ENCODE measurements around the gene ZNF675.
"Not testable (repeated sequence)": the region's sequence is repeated elsewhere in the genome, so short reads cannot be mapped to it uniquely, and the experiment has no call there.

Gene ZNF675

DNA sequence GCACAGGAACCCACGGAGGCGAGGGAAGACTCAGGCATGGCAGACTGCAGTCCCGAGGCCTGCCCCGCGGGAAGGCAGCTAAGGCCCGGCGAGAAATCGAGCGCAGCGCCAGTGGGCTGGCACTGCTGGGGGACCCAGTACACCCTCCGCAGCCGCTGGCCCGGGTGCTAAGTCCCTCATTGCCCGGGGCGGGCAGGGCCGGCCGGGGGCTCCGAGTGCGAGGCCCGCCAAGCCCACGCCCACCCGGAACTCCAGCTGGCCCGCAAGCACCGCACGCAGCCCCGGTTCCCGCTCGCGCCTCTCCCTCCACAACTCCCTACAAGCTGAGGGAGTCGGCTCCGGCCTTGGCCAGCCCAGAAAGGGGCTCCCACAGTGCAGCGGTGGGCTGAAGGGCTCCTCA, 18.4 kb downstream of the ZNF675 start:
- not testable (repeated sequence) for H3K27me3 ChIP-seq (replicated peaks; ENCODE audit: control insufficient read depth, insufficient read depth, low read length); DNase-seq (ENCODE audit: low read depth); H3K4me3 ChIP-seq (ENCODE audit: low read length); H3K9ac ChIP-seq (ENCODE audit: low read length); H3K9me3 ChIP-seq (ENCODE audit: control insufficient read depth, low read length); H3K4me1 ChIP-seq (ENCODE audit: control insufficient read depth, insufficient read depth, low read length)
- peaks cover 14% of the 10 kb centered on the region for H3K36me3 ChIP-seq (ENCODE audit: control insufficient read depth, insufficient read depth, low read length, severe bottlenecking)

DNA sequence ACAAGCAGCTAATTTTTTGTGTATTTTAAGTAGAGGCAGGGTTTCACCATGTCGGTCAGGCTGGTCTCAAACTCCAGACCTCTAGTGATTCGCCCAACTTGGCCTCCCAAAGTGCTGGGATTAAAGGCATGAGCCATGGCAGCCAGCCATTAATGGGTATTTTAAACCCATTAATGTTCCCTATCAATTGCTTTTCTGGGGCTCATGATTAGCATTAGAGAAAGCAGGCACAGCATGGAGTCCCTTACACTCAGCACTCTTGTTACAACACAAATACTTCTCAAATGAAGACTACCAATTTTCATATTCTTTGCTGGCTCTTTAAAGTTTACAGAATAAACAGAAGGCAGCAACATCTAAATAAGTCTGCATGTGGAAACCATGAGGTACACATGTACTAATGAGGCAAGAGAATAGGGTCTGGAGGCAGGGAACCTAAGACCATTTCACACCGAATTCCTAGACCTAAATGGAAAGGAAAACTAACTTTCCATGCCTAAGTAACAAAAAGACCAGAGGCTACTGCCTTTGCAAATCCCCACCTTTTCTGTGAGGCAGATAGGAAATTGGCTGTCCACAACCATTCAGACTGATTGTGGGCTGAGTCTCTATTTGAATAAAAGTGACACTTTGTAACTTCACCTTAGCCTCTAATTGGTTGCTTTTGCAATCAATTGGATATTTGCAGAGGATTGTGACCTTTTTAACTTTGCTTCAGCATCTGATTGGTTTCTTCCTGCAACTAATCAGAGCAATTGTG, 21.2 kb downstream of the ZNF675 start:
- Histone ChIP-seq H3K27me3 (replicated peaks; ENCODE audit: control insufficient read depth, insufficient read depth, low read length) (no peaks in the 10 kb centered on the region), H3K9ac (ENCODE audit: low read length) (no peak overlapping the region), H3K36me3 (ENCODE audit: control insufficient read depth, insufficient read depth, low read length, severe bottlenecking) (peaks cover 41% of the 10 kb centered on the region), H3K9me3 (ENCODE audit: control insufficient read depth, low read length) (peaks cover 28% of the 10 kb centered on the region), H3K4me3 (ENCODE audit: low read length) (no peak overlapping the region), H3K4me1 (ENCODE audit: control insufficient read depth, insufficient read depth, low read length) (no peaks in the 10 kb centered on the region)
- no peak for DNase-seq (ENCODE audit: low read depth)

DNA sequence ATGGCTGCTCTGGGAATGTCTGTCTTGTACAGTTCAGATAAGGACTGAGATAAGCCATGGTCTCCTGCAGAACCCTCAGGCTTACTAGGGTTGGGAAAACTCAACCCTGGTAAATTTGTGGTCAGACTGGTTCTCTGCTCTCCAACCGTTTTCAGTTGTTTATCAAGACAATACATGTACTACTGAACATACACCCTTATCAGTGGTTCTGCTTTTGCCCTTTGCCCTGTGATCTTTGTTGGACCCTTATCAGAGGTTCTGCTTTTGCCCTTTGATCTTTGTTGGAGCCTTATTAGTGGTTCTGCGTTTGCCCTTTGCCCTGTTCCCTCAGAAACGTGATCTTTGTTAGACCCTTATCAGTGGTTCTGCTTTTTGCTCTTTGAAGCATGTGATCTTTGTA, 37.2 kb downstream of the ZNF675 start:
- H3K4me1 ChIP-seq (ENCODE audit: control insufficient read depth, insufficient read depth, low read length); H3K27me3 ChIP-seq (replicated peaks; ENCODE audit: control insufficient read depth, insufficient read depth, low read length); DNase-seq (ENCODE audit: low read depth); H3K4me3 ChIP-seq (ENCODE audit: low read length); H3K9ac ChIP-seq (ENCODE audit: low read length): not testable (repeated sequence)
- peaks cover 25% of the 10 kb centered on the region for H3K36me3 ChIP-seq (ENCODE audit: control insufficient read depth, insufficient read depth, low read length, severe bottlenecking)
- H3K9me3 ChIP-seq (ENCODE audit: control insufficient read depth, low read length), result peaks cover 68% of the 10 kb centered on the region

All from adipocyte (in vitro differentiated cells).